C4-2B (cell line): ENCODE measurements around the gene FAM76A.

Experiments used
- CTCF ChIP-seq: fragments of 450-650 bp; conservative IDR thresholded peaks from 2 replicates; pipeline ENCODE4 v1.5.1; 2017; ENCODE audit warnings: mild to moderate bottlenecking
- ZFX ChIP-seq: fragments of 450-650 bp; IDR thresholded peaks from 2 replicates; pipeline ENCODE4 v1.6.1; 2017

DNA sequence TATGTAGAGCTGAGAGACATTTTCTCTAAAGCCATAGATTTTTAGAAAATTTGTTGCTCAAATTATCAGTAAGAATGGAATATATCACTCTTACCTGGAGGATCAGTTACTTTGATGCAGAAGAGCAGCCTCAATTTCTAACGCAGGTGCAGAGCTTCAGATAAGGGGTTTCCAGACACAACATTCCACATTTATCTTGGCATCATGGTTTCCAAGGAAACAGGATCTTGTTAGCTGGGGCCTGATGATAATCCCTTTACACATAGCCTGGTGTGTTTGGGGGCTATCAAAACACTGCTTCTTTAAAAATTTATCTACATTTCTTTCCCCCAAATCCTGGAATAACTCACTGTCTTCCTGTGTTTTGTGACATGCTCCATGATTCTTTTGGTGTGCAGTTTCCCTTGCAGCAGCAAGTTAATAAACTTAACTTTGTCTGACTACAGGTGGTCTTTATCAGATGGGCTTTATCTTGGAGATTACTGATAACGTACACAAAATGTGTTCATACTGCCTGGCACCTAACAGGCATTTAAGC, 44.6 kb downstream of the FAM76A start:
- TF ChIP-seq CTCF, result no peak
- no peak for TF ChIP-seq ZFX
